Muscle layer of colon (tissue), 2 donors: ENCODE data around the gene TMEM89.

ENCODE experiments used
- H3K27ac ChIP-seq: one replicate; pipeline ENCODE4 v1.7.0; 2013; ENCODE audit warnings: low read depth, mild to moderate bottlenecking, low read length, moderate library complexity
- H3K27me3 ChIP-seq, 2 donors: one replicate each; pipeline ENCODE4 v1.7.0; 2013; ENCODE audit warnings: low read length in 2 of 2, mild to moderate bottlenecking in 2 of 2; ENCODE audit not compliant: insufficient read depth in 2 of 2, control insufficient read depth in 1 of 2
- H3K36me3 ChIP-seq: one replicate; pipeline ENCODE4 v1.7.0; 2013; ENCODE audit warnings: mild to moderate bottlenecking, low read length; ENCODE audit not compliant: insufficient read depth
- H3K4me1 ChIP-seq: one replicate; pipeline ENCODE4 v1.7.0; 2013; ENCODE audit warnings: mild to moderate bottlenecking, low read length; ENCODE audit not compliant: insufficient read depth
- H3K4me3 ChIP-seq, 2 donors: one replicate each; pipeline ENCODE4 v1.7.0; 2013; ENCODE audit warnings: low read length in 2 of 2, low read depth in 1 of 2, mild to moderate bottlenecking in 1 of 2, moderate library complexity in 1 of 2
- H3K9ac ChIP-seq: one replicate; pipeline ENCODE4 v1.7.0; 2013; ENCODE audit warnings: low read length
- H3K9me3 ChIP-seq: one replicate; pipeline ENCODE4 v1.7.0; 2013; ENCODE audit warnings: mild to moderate bottlenecking, low read length
- donor health status: abdominal sarcoma.
- donor health status: Adenocarcinoma of cecum.

The TMEM89 gene

DNA sequence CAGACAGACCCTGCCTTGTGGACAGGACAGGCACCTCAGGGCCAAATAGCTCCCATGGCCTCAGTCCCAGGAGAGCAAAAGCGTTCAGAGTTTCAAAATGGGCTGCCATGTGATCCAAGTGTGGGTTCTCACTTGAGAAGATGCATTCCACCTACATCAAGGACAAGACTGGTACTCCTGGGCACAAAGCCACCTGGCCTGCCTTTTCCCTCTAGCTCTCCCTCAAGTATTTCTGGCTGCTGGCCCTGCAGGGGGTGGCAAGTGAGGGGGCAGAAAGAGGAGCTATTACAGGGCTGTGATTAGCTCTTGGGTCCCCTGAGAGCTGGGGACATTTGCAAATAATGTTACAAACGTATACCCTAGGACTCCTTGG, 20.0 kb downstream of the TMEM89 start:
- H3K27ac ChIP-seq = no peak overlapping the region
- no peak overlapping the region for H3K4me3 ChIP-seq
- no peaks in the 10 kb centered on the region for H3K9me3 ChIP-seq
- peaks cover 81% of the 10 kb centered on the region for H3K36me3 ChIP-seq
- H3K9ac ChIP-seq = no peak overlapping the region
- H3K27me3 ChIP-seq = no peaks in the 10 kb centered on the region
- peaks cover 9% of the 10 kb centered on the region for H3K4me1 ChIP-seq

DNA sequence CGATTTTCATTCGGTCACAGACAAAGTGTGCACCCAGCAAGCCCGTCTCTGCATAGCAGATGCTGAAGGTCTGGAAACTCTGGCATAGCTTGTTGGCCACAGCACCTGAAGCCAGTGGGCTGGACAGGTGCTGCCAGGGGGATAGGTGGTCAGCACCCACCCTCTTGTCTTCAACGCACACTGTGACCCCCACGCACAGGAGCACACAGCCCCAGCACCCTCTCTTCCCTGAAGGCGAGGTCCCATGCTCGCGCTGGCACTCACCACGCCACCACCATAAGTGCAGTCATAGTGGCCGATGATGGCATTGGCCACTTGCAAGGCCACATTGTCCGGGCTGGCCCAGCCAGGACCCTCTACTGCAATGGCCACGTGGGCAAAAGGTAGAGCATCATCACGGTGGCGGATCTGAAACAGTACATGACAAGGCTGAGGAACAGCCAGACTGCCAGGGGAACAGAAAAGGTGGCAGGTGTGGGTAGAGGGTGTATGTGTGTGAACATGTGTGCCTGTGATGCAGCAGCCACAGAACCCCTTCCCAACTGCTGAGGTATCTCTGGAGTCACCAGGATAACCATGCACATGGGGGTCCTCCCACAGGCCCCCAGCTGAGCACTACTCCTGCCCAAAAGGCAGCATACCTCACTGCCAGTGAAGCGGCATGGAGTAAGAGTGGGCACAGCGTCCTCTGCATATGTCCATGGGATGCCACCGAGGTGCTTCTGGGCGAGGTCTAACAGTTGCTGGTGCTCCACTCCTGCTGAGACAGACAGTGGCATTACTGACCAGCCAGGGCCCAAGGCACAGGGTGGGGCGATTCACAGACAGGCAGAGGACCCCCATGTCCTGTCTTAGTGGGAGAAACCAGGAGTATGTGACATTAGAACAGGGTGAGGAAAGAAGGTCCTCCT, 20.6 kb downstream of the TMEM89 start:
- H3K36me3 ChIP-seq = peaks cover 77% of the 10 kb centered on the region
- H3K27ac ChIP-seq = no peak overlapping the region
- H3K27me3 ChIP-seq = no peaks in the 10 kb centered on the region
- H3K9me3 ChIP-seq = no peaks in the 10 kb centered on the region
- peaks cover 9% of the 10 kb centered on the region for H3K4me1 ChIP-seq
- H3K4me3 ChIP-seq = no peak overlapping the region
- H3K9ac ChIP-seq = no peak overlapping the region

DNA sequence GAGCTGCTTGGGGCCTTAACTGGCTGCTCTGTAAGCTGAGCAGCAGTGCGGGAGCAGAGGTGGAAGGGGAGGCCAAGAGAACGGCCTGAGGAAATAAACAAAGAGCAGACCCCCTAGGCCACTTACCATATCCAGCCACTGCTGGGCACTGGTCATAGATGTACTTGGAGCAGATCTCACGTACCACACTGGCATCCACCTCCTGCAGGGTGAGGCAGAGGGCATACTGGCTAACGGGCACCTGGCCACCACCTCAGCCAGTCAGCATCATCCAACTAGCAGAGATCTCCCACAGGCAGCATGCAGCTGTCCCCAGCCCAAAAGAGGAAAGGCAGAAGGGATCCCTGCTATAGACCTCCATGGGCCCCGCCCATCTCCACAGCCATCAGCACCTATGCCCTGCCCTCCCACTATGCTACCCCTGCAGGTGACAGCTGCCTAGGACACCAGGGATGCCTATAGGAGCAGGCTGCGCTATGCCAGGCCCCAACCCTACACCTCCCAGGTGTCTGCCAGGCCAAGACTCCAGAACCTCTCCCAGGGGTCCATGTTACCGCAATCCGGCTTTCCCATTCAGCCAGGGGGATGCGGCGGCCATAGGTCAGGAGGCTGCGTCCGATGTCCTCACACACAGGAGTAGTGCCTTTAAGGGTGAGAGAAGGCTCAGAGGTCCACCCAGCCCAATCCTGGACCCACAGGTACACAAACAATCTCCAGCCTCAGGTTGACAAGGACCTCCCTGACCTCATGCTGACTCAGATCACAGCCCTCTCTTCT, 21.9 kb downstream of the TMEM89 start:
- peaks cover 9% of the 10 kb centered on the region for H3K4me1 ChIP-seq
- H3K9ac ChIP-seq = no peak overlapping the region
- H3K27ac ChIP-seq = peak overlapping the region; percentile 5
- H3K4me3 ChIP-seq = no peak overlapping the region
- H3K36me3 ChIP-seq = peaks cover 64% of the 10 kb centered on the region
- no peaks in the 10 kb centered on the region for H3K9me3 ChIP-seq
- H3K27me3 ChIP-seq = no peaks in the 10 kb centered on the region

DNA sequence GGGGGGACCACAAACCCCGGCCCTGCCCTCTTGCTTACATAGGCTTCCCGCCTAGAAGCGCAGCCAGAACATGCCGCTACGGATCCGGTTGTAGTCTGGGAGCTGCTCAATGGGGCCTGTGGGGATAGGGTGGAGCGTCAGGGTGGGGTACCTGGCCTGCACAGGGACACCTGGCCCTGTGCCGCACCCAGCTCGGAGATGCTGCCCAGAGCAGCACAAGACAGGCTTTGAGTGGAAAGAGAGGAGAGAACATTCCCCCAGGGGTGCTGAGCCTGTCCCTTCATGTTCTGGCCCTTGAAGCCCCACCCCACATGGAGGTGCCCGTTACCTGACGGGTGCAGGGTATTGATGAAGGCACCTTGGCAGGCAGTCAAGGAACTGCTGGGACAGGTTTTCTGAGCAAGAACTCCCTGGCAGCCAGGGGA, 22.5 kb downstream of the TMEM89 start:
- Histone ChIP-seq H3K36me3 (peaks cover 58% of the 10 kb centered on the region), H3K4me1 (peaks cover 16% of the 10 kb centered on the region), H3K9me3 (no peaks in the 10 kb centered on the region), H3K27ac (peak overlapping the region; percentile 48), H3K9ac (no peak overlapping the region), H3K4me3 (no peak overlapping the region), H3K27me3 (peaks cover 0 to under 1% of the 10 kb centered on the region in 2 donors)

DNA sequence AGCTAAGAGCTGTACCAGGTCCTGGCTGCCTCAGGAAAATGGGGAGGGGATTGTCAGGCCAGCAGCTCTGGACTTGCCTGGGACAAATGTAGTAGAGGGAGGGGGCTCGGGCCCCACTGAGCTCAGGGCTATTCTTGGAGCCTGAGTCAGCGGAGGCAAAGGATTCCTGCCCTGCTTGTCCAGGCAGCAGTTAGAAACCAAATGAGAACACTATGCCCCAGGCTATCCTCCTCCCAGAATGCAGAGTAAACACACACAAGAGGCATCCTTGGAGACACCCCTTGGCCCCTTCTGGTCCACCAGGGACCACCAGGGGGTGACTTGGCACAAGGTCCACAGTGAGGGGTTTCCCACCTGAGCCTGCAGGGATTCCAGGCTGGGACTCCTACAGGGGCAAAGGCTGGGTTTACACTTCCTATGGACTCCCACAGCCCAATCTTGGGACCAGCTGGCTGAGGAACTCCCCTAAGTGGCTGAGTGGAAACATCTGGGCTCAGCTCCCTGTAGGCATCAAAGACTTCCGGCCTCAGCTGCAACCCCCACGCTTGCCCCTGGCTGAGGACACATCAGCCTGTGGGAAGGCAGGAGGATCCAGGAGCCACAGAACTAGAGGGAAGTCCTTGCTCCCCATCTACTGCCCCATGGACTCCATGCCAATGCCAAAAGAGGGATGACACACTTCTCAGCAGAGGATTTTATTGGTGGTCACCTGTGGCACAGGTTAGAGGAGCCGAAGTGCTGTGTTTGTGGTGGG, 23.1 kb downstream of the TMEM89 start:
- H3K36me3 ChIP-seq = peaks cover 52% of the 10 kb centered on the region
- peak overlapping the region; percentile 48 for H3K27ac ChIP-seq

DNA sequence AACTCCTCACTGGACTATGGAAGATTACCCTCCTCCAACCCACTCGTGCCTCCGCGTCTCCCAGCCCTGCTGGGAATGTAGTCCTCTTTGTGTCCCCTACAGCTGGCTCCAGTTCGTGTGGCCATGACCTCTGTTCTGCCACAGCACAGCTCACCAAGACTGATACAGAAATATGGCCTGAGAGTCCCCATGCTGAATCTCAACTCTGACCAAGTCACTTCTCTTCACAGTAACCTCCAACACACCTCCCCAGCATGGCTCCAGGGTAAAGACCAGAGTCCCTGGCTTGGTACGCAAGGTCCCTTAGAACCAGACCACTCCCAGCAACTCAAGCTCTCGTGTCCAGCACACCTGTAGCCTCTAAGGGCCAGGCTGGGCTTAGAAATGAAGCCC, 24.2 kb downstream of the TMEM89 start:
- no peak overlapping the region for H3K27ac ChIP-seq

More for the DNA sequence above, 23.1 kb downstream of the TMEM89 start:
- no peak overlapping the region for H3K9ac ChIP-seq
- H3K9me3 ChIP-seq = no peaks in the 10 kb centered on the region
- H3K4me1 ChIP-seq = peaks cover 18% of the 10 kb centered on the region
- H3K4me3 ChIP-seq = no peak overlapping the region
- peaks cover 0 to 6% of the 10 kb centered on the region in 2 donors for H3K27me3 ChIP-seq

DNA sequence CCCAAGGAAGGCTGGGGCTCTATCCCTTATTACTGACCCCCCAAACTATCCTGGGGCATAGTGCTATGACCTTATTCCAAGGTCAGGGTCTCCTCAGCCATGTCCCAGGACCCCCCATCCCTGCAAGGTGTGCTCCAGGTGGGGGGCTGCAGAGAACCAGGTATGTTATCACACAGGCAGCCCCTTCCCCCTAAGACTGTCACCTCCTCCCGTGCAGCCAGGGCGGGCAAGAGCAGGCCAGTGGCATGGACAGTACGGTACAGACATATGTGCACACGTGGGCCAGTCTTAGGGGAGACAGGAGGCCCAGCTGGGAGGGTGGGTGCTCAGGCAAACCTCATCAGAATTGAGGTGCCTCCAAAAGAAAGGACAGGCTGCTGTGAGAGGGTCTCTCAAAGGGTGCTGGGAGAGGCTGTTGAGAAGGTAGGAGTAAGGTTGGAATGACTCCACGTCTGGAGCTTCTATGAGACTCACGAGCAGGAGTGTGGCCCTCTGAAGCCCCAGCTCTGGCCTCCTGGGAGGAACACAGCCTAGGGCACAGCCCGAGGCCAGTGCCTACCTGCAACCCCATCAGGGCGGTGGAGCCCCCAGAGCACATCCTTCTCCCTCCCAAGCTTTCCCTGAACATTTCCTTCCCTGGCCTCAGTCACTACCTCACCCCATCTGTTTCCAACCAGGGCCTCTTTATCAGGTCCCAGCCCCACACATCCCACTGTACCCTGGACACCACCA, 24.7 kb downstream of the TMEM89 start:
- Histone ChIP-seq H3K36me3 (peaks cover 37% of the 10 kb centered on the region), H3K4me1 (peaks cover 18% of the 10 kb centered on the region), H3K9me3 (no peaks in the 10 kb centered on the region), H3K27me3 (peaks cover 0 to 13% of the 10 kb centered on the region in 2 donors), H3K27ac (no peak overlapping the region), H3K4me3 (no peak overlapping the region), H3K9ac (no peak overlapping the region)

More for the DNA sequence above, 24.2 kb downstream of the TMEM89 start:
- Histone ChIP-seq H3K9ac (no peak overlapping the region), H3K4me3 (no peak overlapping the region), H3K36me3 (peaks cover 42% of the 10 kb centered on the region), H3K4me1 (peaks cover 18% of the 10 kb centered on the region), H3K9me3 (no peaks in the 10 kb centered on the region), H3K27me3 (peaks cover 0 to 13% of the 10 kb centered on the region in 2 donors)

DNA sequence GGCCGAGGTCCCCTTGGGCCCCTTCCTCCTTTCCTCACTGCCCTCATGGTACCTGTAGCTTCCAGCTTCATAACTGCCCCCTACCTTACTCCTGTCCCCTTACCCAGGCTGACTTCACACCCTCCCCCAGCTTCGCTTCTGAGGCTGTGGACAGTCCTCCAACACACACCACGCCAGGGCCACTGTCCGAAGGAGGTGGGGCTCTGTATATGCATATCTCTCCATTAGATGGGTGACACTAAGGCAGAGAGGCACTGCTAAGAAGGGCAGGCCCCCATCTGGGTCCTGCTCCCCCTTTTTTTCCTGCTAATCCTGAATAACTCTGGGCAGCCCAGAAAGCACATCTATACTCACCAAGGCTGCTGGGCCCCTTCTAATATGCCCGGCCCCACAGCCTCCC, 25.4 kb downstream of the TMEM89 start:
- Histone ChIP-seq H3K4me3 (no peak overlapping the region), H3K27ac (no peak overlapping the region), H3K9me3 (no peaks in the 10 kb centered on the region), H3K36me3 (peaks cover 30% of the 10 kb centered on the region), H3K9ac (no peak overlapping the region), H3K4me1 (peaks cover 18% of the 10 kb centered on the region), H3K27me3 (peaks cover 0 to 13% of the 10 kb centered on the region in 2 donors)

DNA sequence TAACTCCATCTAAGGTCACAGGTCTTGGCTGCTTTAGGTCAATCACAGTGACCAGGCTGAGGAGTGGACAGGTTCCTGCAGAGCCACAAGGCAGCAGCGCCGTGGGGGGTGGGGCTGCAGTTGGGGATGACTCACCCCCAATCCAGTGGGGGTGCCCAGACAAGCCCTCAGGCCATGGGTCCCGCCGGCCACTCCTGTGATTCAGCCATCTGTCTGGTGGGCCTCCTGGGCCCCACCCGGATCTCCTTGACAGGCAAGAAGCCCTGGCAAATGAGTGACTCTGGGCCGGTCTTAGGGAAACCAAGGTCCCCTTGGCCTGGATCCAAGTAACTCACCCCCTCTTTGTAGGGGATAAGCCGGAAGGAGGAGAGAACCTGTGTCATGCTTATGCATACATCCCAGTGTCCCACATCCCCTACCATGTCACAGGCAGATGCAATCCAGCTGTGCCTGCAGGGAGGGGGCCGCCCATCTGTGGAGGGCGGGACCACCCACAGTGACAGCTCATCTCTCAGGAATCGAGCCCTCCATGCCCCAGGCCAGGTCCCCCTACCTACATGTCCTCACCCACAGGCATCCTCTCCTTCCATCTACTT, 25.9 kb downstream of the TMEM89 start:
- Histone ChIP-seq H3K27ac (no peak overlapping the region), H3K27me3 (peaks cover 0 to 13% of the 10 kb centered on the region in 2 donors), H3K9ac (no peak overlapping the region), H3K4me1 (peaks cover 18% of the 10 kb centered on the region), H3K9me3 (no peaks in the 10 kb centered on the region), H3K4me3 (peak overlapping the region in 1 of 2 donors; percentile 25), H3K36me3 (peaks cover 24% of the 10 kb centered on the region)

DNA sequence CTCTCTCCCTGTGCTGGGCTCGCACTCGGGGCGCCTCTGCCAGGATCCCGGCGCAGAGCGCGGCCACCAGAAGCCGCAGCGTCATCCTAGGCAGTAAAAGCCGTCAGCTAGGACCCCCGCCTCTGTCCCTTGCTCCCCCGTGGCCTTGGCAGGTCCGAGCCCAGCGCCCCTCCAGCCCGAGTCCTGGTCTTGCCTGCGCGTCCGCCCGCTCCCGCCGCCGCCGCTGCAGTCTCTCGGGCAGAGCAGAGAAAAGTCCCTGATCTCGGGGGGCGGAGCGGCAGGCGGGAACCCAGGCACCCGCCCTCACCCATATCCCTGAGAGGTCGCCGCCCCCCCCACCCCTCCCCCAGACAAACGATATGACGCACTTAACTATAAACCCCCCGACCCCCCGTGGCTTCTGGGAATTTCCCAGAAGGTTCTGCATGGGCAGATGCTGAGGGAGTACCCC, 26.5 kb downstream of the TMEM89 start, which contains the start of gene COL7A1:
COL7A1 (minus strand) TSS at position 255 of the 451 bp plus-strand sequence; CDS start at position 85, 170 bp downstream.
- peaks cover 19% of the 10 kb centered on the region for H3K36me3 ChIP-seq
- H3K4me1 ChIP-seq = peaks cover 18% of the 10 kb centered on the region
- peaks cover 0 to 13% of the 10 kb centered on the region in 2 donors for H3K27me3 ChIP-seq
- H3K9ac ChIP-seq = no peak within 1 kb of the TSS
- H3K27ac ChIP-seq = no peak within 1 kb of the TSS
- H3K9me3 ChIP-seq = no peaks in the 10 kb centered on the region
- H3K4me3 ChIP-seq = peak within 1 kb of the TSS; percentile 25 to 38
